CD14-positive monocyte (primary cell): ENCODE results near the gene CACNB2. TPM values are rescaled to one million over a fixed set of nuclear protein-coding genes. Genes with fewer than 3 reads are reported as not detected.

Experiments
- DNase-seq, 3 donors: peaks; one replicate each; pipeline ENCODE4 v3.0.0-alpha.2; 2011 to 2022
- H2AFZ ChIP-seq: 2 replicates; pipeline ENCODE4 v1.6.0; 2012; ENCODE audit warnings: mild to moderate bottlenecking, low read depth, low read length, inconsistent platforms; ENCODE audit not compliant: insufficient read depth, poor library complexity, severe bottlenecking
- H3K27ac ChIP-seq, 2 donors: 1 replicate in 1 of 2; 2 replicates in 1 of 2; pipeline ENCODE4 v1.5.1; 2012 to 2013; ENCODE audit warnings: low read length in 2 of 2, control low read depth in 1 of 2, inconsistent platforms in 1 of 2, low read depth in 1 of 2, mild to moderate bottlenecking in 1 of 2
- H3K27me3 ChIP-seq, 2 donors: one replicate each; pipeline versions ENCODE4 v1.6.0 to v1.6.1; 2011 to 2013; ENCODE audit warnings: low read length in 2 of 2; ENCODE audit not compliant: control insufficient read depth in 2 of 2, insufficient read depth in 2 of 2
- H3K36me3 ChIP-seq, 2 donors: replicated peaks in 1 of 2; 1 replicate in 1 of 2; 2 replicates in 1 of 2; pipeline versions ENCODE4 v1.5.1 to v1.6.1; 2012 to 2013; ENCODE audit warnings: low read length in 2 of 2, control low read depth in 1 of 2, inconsistent platforms in 1 of 2, mild to moderate bottlenecking in 1 of 2; ENCODE audit not compliant: insufficient read depth in 2 of 2, control insufficient read depth in 1 of 2
- H3K4me1 ChIP-seq, 2 donors: 1 replicate in 1 of 2; 2 replicates in 1 of 2; pipeline versions ENCODE4 v1.5.1 to v1.6.1; 2012 to 2013; ENCODE audit warnings: low read length in 2 of 2, control low read depth in 1 of 2, inconsistent platforms in 1 of 2, mild to moderate bottlenecking in 1 of 2, moderate library complexity in 1 of 2; ENCODE audit not compliant: insufficient read depth in 2 of 2, control insufficient read depth in 1 of 2
- H3K4me2 ChIP-seq: replicated peaks from 2 replicates; pipeline ENCODE3; 2012; ENCODE audit warnings: low read length, moderate library complexity, mild to moderate bottlenecking; ENCODE audit not compliant: poor library complexity, severe bottlenecking; ENCODE audit errors: extremely low read depth
- H3K4me3 ChIP-seq, 3 experiments: fragments of 200-600 bp in 1 of 3; sonication (generic) in 1 of 3; replicated peaks in 1 of 3; 1 replicate in 2 of 3; 2 replicates in 1 of 3; pipeline ENCODE4 v1.5.1; 2011 to 2013; ENCODE audit warnings: low read length in 3 of 3, mild to moderate bottlenecking in 3 of 3, control low read depth in 2 of 3, low read depth in 2 of 3, inconsistent platforms in 1 of 3, moderate library complexity in 1 of 3
- H3K79me2 ChIP-seq: 2 replicates; pipeline ENCODE4 v1.6.0; 2012; ENCODE audit warnings: mild to moderate bottlenecking, control low read depth, inconsistent platforms, low read length, moderate library complexity; ENCODE audit not compliant: insufficient read depth
- H3K9ac ChIP-seq: 2 replicates; pipeline ENCODE4 v1.6.0; 2017; ENCODE audit warnings: low read length, mild to moderate bottlenecking; ENCODE audit not compliant: insufficient read depth, poor library complexity, severe bottlenecking
- H3K9me3 ChIP-seq, 2 donors: replicated peaks in 1 of 2; 1 replicate in 1 of 2; 2 replicates in 1 of 2; pipeline versions ENCODE4 v1.5.1 to v1.6.1; 2012 to 2013; ENCODE audit warnings: low read length in 2 of 2, control low read depth in 1 of 2; ENCODE audit not compliant: control insufficient read depth in 1 of 2, insufficient read depth in 1 of 2
- H4K20me1 ChIP-seq: 2 replicates; pipeline ENCODE4 v1.6.0; 2012; ENCODE audit warnings: mild to moderate bottlenecking, low read length, control low read depth, moderate library complexity; ENCODE audit not compliant: insufficient read depth
- H3K27ac Mint-ChIP-seq, 7 donors: one replicate each; pipeline ENCODE4 v1.8.0; 2020; ENCODE audit warnings: mild to moderate bottlenecking in 7 of 7, mixed read lengths in 7 of 7, moderate library complexity in 6 of 7, inconsistent platforms in 2 of 7
- H3K27me3 Mint-ChIP-seq, 3 donors: one replicate each; pipeline ENCODE4 v1.8.0; 2021 to 2022; ENCODE audit warnings: low read depth in 3 of 3, mild to moderate bottlenecking in 3 of 3, mixed read lengths in 3 of 3, moderate library complexity in 3 of 3, inconsistent platforms in 1 of 3
- H3K36me3 Mint-ChIP-seq, 2 donors: one replicate each; pipeline ENCODE4 v1.8.0; 2020; ENCODE audit warnings: mixed read lengths in 2 of 2, inconsistent platforms in 1 of 2, mild to moderate bottlenecking in 1 of 2
- H3K4me1 Mint-ChIP-seq: one replicate; pipeline ENCODE4 v1.8.0; 2020; ENCODE audit warnings: mild to moderate bottlenecking, mixed read lengths
- H3K4me3 Mint-ChIP-seq, 2 donors: one replicate each; pipeline ENCODE4 v1.8.0; 2020; ENCODE audit warnings: mild to moderate bottlenecking in 2 of 2, mixed read lengths in 2 of 2, moderate library complexity in 1 of 2
- H3K9me3 Mint-ChIP-seq, 7 donors: one replicate each; pipeline ENCODE4 v1.8.0; 2020 to 2022; ENCODE audit warnings: mixed read lengths in 7 of 7, mild to moderate bottlenecking in 6 of 7, moderate library complexity in 6 of 7, inconsistent platforms in 2 of 7
- WGBS: methylation state at CpG from one replicate; pipeline ENCODE4 v1.1.5; 2013; ENCODE audit warnings: missing lambda C conversion rate; ENCODE audit not compliant: insufficient coverage; 5-methylcytosine and 5-hydroxymethylcytosine counted together
- intact Hi-C, 2 donors: fragments of 100-400 bp; cut with micrococcal nuclease; formaldehyde crosslinking; loops; one replicate each; pipeline versions ENCODE4 v1.15.0 to v1.15.1; 2023
- polyA plus RNA-seq, 3 donors: library from polyadenylated mRNA; depleted of rRNA in 1 of 3; unstranded in 2 of 3; stranded (reverse) in 1 of 3; fragments of 300-500 nt in 2 of 3; fragments of >200 nt in 1 of 3; fragmentation: Illumina TruSeq in 2 of 3; gene quantifications; 1 replicate in 2 of 3; 2 replicates in 1 of 3; pipeline ENCODE4 v1.2.3, GENCODE V29; 2012 to 2021
- TF ChIP-seq, protein P1 (sequence below): fragments of 200-600 bp; IDR thresholded peaks from one replicate; pipeline ENCODE4 v1.8.0; 2022; ENCODE audit warnings: antibody characterized with exemption, mild to moderate bottlenecking

The CACNB2 gene
- polyA plus RNA-seq, 3 donors = 0.05 TPM; not detected in 2

DNA sequence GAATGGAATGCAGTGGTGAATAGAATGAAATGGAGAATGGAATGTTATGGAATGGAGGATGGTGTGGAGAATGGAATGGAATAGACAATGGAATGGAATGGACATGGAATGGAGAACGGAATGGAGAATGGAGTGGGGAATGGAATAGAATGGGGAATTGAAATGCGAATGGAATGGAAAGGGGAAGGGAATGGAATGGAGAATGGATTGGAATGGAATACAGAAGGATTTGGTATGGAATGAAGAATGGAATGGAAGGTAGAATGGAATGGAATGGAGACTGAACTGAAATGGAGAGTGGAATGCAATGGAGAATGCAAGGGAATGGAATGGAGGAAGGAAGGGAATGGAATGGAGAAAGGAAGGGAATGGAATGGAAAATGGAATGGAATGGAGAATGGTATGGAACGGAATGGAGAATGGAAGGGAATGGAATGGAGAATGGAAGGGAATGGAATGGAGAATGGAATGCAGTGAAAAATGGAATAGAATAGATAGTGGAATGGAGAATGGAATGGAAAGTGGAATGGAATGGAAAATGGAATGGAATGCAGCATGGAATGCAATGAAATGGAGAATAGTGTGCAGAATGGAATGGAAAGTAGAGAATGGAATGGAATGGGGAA lies 416.4 kb downstream of the CACNB2 start:
- TF ChIP-seq, protein P1, sequence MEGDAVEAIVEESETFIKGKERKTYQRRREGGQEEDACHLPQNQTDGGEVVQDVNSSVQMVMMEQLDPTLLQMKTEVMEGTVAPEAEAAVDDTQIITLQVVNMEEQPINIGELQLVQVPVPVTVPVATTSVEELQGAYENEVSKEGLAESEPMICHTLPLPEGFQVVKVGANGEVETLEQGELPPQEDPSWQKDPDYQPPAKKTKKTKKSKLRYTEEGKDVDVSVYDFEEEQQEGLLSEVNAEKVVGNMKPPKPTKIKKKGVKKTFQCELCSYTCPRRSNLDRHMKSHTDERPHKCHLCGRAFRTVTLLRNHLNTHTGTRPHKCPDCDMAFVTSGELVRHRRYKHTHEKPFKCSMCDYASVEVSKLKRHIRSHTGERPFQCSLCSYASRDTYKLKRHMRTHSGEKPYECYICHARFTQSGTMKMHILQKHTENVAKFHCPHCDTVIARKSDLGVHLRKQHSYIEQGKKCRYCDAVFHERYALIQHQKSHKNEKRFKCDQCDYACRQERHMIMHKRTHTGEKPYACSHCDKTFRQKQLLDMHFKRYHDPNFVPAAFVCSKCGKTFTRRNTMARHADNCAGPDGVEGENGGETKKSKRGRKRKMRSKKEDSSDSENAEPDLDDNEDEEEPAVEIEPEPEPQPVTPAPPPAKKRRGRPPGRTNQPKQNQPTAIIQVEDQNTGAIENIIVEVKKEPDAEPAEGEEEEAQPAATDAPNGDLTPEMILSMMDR = no peak
- intact Hi-C loops = no loop called here
- no peak overlapping the region for H2AFZ ChIP-seq
- H3K4me2 ChIP-seq = no peak overlapping the region
- H3K4me1 Mint-ChIP-seq = no peaks in the 10 kb centered on the region
- DNase-seq = no peak
- H3K27me3 Mint-ChIP-seq = no peaks in the 10 kb centered on the region
- no peaks in the 10 kb centered on the region for H3K79me2 ChIP-seq
- peaks cover 0 to under 1% of the 10 kb centered on the region in 2 donors for H3K36me3 Mint-ChIP-seq
- H3K27ac ChIP-seq = no peak overlapping the region
- H3K4me3 Mint-ChIP-seq = no peak overlapping the region
- no peaks in the 10 kb centered on the region for H3K9me3 Mint-ChIP-seq
- no peak overlapping the region for H3K9ac ChIP-seq
- peaks cover 19 to 78% of the 10 kb centered on the region in 2 donors for H3K9me3 ChIP-seq
- 95% methylated on average over 3 of the region's 3 CpGs for whole genome bisulfite sequencing
- peaks cover 0 to 60% of the 10 kb centered on the region in 2 donors for H3K36me3 ChIP-seq
- no peak overlapping the region for H3K27ac Mint-ChIP-seq
- H3K4me1 ChIP-seq = no peaks in the 10 kb centered on the region
- H3K4me3 ChIP-seq = no peak overlapping the region
- no peaks in the 10 kb centered on the region for H4K20me1 ChIP-seq
- no peaks in the 10 kb centered on the region for H3K27me3 ChIP-seq

DNA sequence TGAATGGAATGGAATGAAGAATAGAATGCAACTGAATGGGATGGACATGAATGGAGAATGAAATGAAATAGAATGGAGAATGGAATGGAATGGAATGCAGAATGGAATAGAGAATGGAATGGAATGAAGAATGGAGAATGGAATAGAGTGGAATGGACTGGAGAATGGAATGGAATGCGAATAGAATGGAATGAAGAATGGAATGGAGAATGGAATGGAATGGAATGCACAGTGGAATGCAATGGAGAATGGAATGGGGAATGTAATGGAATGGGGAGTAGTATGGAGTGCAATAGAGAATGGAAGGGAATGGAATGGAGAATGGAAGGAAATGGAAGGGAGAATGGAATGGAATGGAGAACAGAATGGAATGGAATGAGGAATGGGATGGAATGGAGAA lies 417.7 kb downstream of the CACNB2 start:
- H3K4me1 Mint-ChIP-seq = no peaks in the 10 kb centered on the region
- H3K4me1 ChIP-seq = no peaks in the 10 kb centered on the region
- H3K36me3 ChIP-seq = peaks cover 0 to 57% of the 10 kb centered on the region in 2 donors
- H3K4me3 ChIP-seq = no peak overlapping the region
- no peaks in the 10 kb centered on the region for H3K27me3 ChIP-seq
- H3K27me3 Mint-ChIP-seq = no peaks in the 10 kb centered on the region
- H3K9me3 Mint-ChIP-seq = no peaks in the 10 kb centered on the region
- no peak overlapping the region for H3K27ac ChIP-seq
- peaks cover 24 to 91% of the 10 kb centered on the region in 2 donors for H3K9me3 ChIP-seq
- no peak overlapping the region for H3K9ac ChIP-seq
- TF ChIP-seq, protein P1 = no peak
- no peak overlapping the region for H3K4me3 Mint-ChIP-seq
- WGBS = 88% methylated on average over 1 of the region's 1 CpG
- no peak overlapping the region for H2AFZ ChIP-seq
- no peaks in the 10 kb centered on the region for H3K36me3 Mint-ChIP-seq
- no peaks in the 10 kb centered on the region for H3K79me2 ChIP-seq
- no peak overlapping the region for H3K27ac Mint-ChIP-seq
- intact Hi-C loops = no loop called here
- no peak overlapping the region for H3K4me2 ChIP-seq
- no peaks in the 10 kb centered on the region for H4K20me1 ChIP-seq
- DNase-seq = no peak
